Measurements from ENCODE around the gene MTOR.
"Not testable (repeated sequence)": the region's sequence is repeated elsewhere in the genome, so short reads cannot be mapped to it uniquely, and the experiment has no call there.

MTOR gene

GRCh38 chr1:11187931-11188330 is 74.4 kb downstream of the MTOR start:
- no peak for TF ChIP-seq CTCF (IDR thresholded peaks at IDR 0.05; ENCODE audit: low read depth, low read length)
- DNase-seq (ENCODE audit: extremely low read depth, low read depth), result no peak

GRCh38 chr1:11187494-11187893 is 74.9 kb downstream of the MTOR start:
- no peak for DNase-seq (ENCODE audit: extremely low read depth, low read depth)
- no peak for TF ChIP-seq CTCF (IDR thresholded peaks at IDR 0.05; ENCODE audit: low read depth, low read length)

GRCh38 chr1:11187000-11187399 is 75.4 kb downstream of the MTOR start:
- TF ChIP-seq CTCF (IDR thresholded peaks at IDR 0.05; ENCODE audit: low read depth, low read length), result no peak
- no peak for DNase-seq (ENCODE audit: extremely low read depth, low read depth)

- no peak for DNase-seq (ENCODE audit: extremely low read depth, low read depth)
- no peak for TF ChIP-seq CTCF (IDR thresholded peaks at IDR 0.05; ENCODE audit: low read depth, low read length)
Observed at GRCh38 chr1:11184973-11185372, 77.4 kb downstream of the MTOR start.

- TF ChIP-seq CTCF (IDR thresholded peaks at IDR 0.05; ENCODE audit: low read depth, low read length), result no peak
- no peak for DNase-seq (ENCODE audit: extremely low read depth, low read depth)
Observed at GRCh38 chr1:11182884-11183283, 79.5 kb downstream of the MTOR start.

GRCh38 chr1:11180342-11180744 is 82.0 kb downstream of the MTOR start:
- DNase-seq (ENCODE audit: extremely low read depth, low read depth), result peak; percentile 27
- TF ChIP-seq CTCF (IDR thresholded peaks at IDR 0.05; ENCODE audit: low read depth, low read length), result no peak

- DNase-seq (ENCODE audit: extremely low read depth, low read depth), result not testable (repeated sequence)
Observed at GRCh38 chr1:11179749-11180148, 82.6 kb downstream of the MTOR start.

GRCh38 chr1:11179125-11179524 is 83.2 kb downstream of the MTOR start:
- no peak for DNase-seq (ENCODE audit: extremely low read depth, low read depth)
- TF ChIP-seq CTCF (IDR thresholded peaks at IDR 0.05; ENCODE audit: low read depth, low read length), result no peak
